HG03571 (cell line): ENCODE data around the gene ILF3.

Source experiments
- ATAC-seq: cut with Tn5 transposase; IDR thresholded peaks from one replicate; pipeline ENCODE4 v1.9.1; 2021; ENCODE audit not compliant: unreplicated experiment

ILF3 gene

DNA sequence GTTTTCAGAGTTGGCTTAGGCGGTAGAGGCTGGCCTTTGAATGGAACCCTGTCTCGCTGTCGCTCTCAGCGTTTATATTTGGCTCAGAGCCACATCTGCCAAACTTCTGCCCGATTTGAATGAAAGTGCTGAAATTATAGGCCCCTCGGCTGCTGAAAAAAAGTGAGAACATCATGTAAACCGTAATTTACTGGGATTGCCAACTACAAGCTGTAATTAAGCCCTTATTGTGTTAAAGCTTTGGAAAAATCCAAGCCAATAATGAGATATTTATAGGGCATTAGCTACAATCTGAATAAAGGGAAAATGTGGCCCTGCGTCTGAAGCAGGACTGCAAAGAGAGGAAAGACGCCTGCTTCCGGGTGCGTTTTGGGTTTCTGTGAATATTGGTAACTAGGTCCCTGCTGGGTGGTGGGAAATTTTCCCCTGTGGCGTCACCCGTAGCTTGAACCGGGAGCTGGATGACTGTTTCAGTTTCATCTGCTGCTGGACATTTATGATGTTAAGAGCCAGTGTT, 73.6 kb downstream of the ILF3 start:
- no peak for ATAC-seq

DNA sequence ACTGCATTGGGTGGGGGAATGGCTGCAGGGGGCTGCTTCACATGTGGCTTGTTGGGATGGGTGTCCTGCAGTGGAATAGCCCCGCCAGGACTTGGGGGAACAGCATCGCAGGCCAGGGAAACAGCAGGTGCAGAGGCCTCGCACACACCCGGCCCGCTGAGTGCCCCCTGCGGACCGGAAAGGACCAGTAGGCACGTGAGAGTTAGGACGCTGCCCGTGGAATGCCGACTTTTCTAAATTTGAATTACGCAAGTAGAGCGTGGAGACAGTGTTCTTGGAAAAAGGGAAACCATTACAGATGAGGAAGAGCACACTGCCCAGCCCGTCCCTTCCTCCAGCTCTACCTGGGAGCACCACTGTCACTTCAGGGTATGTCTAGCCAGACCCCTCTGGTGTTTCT, 75.3 kb downstream of the ILF3 start:
- ATAC-seq: no peak

- no peak for ATAC-seq
Measured at GRCh38 chr19:10730932-10731331, 76.8 kb downstream of the ILF3 start.

GRCh38 chr19:10735741-10736140, 81.6 kb downstream of the ILF3 start:
- ATAC-seq: no peak

GRCh38 chr19:10736189-10736588, 82.0 kb downstream of the ILF3 start:
- no peak for ATAC-seq

DNA sequence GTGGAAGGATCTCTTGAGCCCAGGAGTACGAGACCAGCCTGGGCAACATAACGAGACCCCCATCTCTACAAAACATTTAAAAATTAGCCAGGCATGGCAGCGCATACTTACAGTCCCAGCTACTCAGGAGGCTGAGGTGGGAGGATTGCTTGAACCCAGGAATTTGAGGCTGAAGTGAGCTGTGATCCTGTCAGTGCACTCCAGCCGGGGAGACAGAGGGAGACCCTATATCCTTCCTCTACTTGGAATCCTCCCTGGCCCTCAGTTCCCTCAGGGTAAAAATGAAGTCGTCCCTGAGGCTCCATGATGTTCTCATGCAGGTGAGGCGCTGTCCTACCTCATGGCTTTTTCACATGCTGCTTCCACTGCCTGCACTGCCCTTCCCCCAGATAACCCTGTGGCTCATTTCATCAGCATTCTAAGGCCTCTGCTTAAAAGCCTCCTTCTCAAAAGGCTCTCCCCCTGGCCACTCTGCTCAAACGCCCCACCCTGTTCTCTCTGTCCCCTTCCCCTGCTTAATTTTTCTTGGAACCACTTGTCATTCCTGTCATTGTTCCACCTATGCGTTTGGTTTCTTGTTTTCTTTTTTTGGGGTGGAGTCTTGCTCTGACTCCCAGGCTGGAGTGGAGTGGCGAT, 82.9 kb downstream of the ILF3 start:
- no peak for ATAC-seq

GRCh38 chr19:10737722-10738121, 83.6 kb downstream of the ILF3 start:
- no peak for ATAC-seq

DNA sequence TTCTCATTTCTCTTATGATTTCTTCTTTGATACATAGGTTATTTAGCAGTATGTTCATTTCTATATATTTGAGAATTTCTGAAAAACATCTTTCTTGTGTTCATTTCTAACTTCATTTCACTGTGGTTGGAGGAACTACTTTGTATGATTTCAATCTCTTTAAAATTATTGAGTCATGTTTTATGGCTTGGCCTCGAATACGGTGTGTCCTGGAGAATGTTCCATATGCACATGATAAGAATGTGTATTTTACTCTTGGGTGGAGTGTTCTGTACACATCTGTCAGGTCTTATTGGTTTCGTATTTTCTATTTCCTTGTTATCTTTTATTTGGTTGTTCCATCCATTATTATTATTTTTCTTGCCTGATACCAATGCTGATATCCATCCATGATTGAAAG, 86.7 kb downstream of the ILF3 start:
- ATAC-seq: no peak
